ENCODE data around the gene MARVELD3. TPM values are rescaled to one million over a fixed set of nuclear protein-coding genes. Genes with fewer than 3 reads are reported as not detected.
"Not testable (repeated sequence)": the region's sequence is repeated elsewhere in the genome, so short reads cannot be mapped to it uniquely, and the experiment has no call there.

Gene MARVELD3
- polyA plus RNA-seq, 1 donor (not counting 4 experiments of a cell fraction or from before 2014, with no cell fraction given): 11.6 TPM

DNA sequence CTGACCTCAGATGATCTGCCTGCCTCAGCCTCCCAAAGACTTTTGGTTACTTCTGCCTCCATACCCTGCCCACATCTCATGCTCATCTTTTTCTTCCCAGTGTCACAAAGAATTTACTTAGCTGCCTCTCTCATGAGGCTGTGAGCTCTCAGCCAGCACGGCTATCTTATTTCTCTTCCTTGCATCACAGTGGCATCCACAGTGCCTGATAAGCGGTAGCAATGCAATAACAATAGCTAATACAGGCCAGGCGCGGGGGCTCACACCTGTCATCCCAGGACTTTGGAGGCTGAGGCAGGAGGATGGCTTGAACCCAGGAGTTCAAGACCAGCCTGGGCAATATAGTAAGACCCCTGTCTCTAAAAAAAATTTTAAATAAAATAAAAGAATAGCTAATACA, 15.5 kb upstream of the MARVELD3 start:
- dilution Hi-C loops (cut with MboI; ENCODE audit: extremely low pct_ligation_motif_present, low sequenced_read_pairs): no loop called here
- Histone ChIP-seq H3K27me3 (ENCODE audit: control insufficient read depth, extremely low read depth, insufficient read depth, low read length) (no peaks in the 10 kb centered on the region), H3K4me2 (ENCODE audit: control insufficient read depth, extremely low read depth, insufficient read depth, low read depth, low read length) (no peak overlapping the region), H3K4me3 (ENCODE audit: control insufficient read depth in 2 of 3, extremely low read depth in 1 of 3, insufficient read depth in 2 of 3, low read depth in 1 of 3, low read length in 3 of 3) (no peak overlapping the region), H3K36me3 (ENCODE audit: control insufficient read depth in 2 of 2, extremely low read depth in 1 of 2, insufficient read depth in 2 of 2, low read length in 2 of 2) (no peaks in the 10 kb centered on the region), H2AFZ (ENCODE audit: control insufficient read depth, low read length) (no peak overlapping the region), H3K4me1 (ENCODE audit: control insufficient read depth, extremely low read depth, insufficient read depth, low read length) (no peaks in the 10 kb centered on the region), H4K20me1 (ENCODE audit: control insufficient read depth, extremely low read depth, insufficient read depth, low read length) (no peaks in the 10 kb centered on the region), H3K9me1 (ENCODE audit: control insufficient read depth, extremely low read depth, insufficient read depth, low read length) (no peaks in the 10 kb centered on the region), H3K27ac (ENCODE audit: control insufficient read depth, insufficient read depth, low read length) (no peak overlapping the region), H3K79me2 (ENCODE audit: control insufficient read depth, insufficient read depth, low read length) (no peaks in the 10 kb centered on the region), H3K9ac (ENCODE audit: control insufficient read depth, extremely low read depth, insufficient read depth, low read length) (no peak overlapping the region), H3K9me3 (ENCODE audit: control insufficient read depth, low read depth, low read length) (no peaks in the 10 kb centered on the region)
- DNase-seq (ENCODE audit: low read depth, low spot score) (no peak), FAIRE-seq (no peak)
- TF ChIP-seq, protein P1, sequence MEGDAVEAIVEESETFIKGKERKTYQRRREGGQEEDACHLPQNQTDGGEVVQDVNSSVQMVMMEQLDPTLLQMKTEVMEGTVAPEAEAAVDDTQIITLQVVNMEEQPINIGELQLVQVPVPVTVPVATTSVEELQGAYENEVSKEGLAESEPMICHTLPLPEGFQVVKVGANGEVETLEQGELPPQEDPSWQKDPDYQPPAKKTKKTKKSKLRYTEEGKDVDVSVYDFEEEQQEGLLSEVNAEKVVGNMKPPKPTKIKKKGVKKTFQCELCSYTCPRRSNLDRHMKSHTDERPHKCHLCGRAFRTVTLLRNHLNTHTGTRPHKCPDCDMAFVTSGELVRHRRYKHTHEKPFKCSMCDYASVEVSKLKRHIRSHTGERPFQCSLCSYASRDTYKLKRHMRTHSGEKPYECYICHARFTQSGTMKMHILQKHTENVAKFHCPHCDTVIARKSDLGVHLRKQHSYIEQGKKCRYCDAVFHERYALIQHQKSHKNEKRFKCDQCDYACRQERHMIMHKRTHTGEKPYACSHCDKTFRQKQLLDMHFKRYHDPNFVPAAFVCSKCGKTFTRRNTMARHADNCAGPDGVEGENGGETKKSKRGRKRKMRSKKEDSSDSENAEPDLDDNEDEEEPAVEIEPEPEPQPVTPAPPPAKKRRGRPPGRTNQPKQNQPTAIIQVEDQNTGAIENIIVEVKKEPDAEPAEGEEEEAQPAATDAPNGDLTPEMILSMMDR (optimal IDR thresholded peaks at IDR 0.05 in 1 of 3, IDR thresholded peaks at IDR 0.05 in 1 of 3, conservative IDR thresholded peaks at IDR 0.05 in 1 of 3; ENCODE audit: extremely low read depth in 1 of 3, insufficient read depth in 2 of 3, low read length in 3 of 3): no peak
- TF ChIP-seq EZH2 (IDR thresholded peaks at IDR 0.05; ENCODE audit: low read length): no peak

DNA sequence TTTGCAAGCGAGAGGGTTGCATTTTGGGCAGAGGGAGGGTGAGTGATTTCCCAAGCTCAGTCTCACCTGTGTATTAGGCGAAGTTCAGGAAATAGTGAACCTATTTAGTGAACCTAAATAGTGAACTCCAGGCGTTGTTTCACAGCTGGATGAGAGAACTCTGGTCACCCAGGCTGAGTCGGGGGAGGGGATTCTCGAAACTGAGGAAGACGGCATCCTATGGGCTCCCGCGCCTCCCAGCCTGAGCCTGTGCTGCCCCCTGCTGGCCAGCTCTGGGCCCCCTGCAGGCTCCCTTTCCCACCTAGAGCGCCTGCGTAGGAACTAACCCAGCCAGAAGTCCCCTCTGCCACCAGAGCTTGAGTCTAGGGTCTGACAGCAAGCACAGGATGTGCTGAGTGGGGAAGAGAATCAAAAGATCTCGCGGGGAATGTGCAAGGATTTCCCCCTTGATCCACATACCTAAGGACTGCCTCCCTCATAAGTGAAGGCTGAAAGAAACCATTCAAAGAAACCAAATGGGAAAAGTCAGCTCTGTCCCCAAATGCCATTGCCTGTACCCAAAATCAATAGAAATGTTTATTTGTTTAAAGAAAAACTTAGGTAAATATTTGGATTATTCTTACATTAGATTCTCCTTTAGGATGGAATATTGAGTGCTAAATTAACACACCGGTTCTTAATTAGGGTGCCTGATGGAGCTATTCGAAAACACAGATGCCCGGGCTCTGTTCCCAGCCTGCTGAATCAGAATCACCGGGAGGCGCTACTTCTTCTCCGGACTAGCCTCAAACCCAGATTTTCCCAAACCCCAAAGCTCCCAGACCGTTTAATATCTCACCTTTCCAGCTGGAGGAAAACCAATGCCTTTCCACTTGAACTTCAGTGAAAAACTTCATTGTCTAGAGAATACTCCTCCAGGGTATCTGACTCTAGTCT, 14.8 kb upstream of the MARVELD3 start:
- no peaks in the 10 kb centered on the region for H3K36me3 ChIP-seq (ENCODE audit: control insufficient read depth in 2 of 2, extremely low read depth in 1 of 2, insufficient read depth in 2 of 2, low read length in 2 of 2)
- no peaks in the 10 kb centered on the region for H3K79me2 ChIP-seq (ENCODE audit: control insufficient read depth, insufficient read depth, low read length)
- H3K4me2 ChIP-seq (ENCODE audit: control insufficient read depth, extremely low read depth, insufficient read depth, low read depth, low read length): no peak overlapping the region
- H3K4me1 ChIP-seq (ENCODE audit: control insufficient read depth, extremely low read depth, insufficient read depth, low read length): no peaks in the 10 kb centered on the region
- dilution Hi-C loops (cut with MboI; ENCODE audit: extremely low pct_ligation_motif_present, low sequenced_read_pairs): no loop called here
- FAIRE-seq (no peak), DNase-seq (ENCODE audit: low read depth, low spot score) (no peak)
- no peak overlapping the region for H3K9ac ChIP-seq (ENCODE audit: control insufficient read depth, extremely low read depth, insufficient read depth, low read length)
- no peak overlapping the region for H3K27ac ChIP-seq (ENCODE audit: control insufficient read depth, insufficient read depth, low read length)
- H3K9me3 ChIP-seq (ENCODE audit: control insufficient read depth, low read depth, low read length): no peaks in the 10 kb centered on the region
- H3K27me3 ChIP-seq (ENCODE audit: control insufficient read depth, extremely low read depth, insufficient read depth, low read length): no peaks in the 10 kb centered on the region
- TF ChIP-seq EZH2 (IDR thresholded peaks at IDR 0.05; ENCODE audit: low read length): no peak
- TF ChIP-seq, protein P1 (optimal IDR thresholded peaks at IDR 0.05 in 1 of 3, IDR thresholded peaks at IDR 0.05 in 1 of 3, conservative IDR thresholded peaks at IDR 0.05 in 1 of 3; ENCODE audit: extremely low read depth in 1 of 3, insufficient read depth in 2 of 3, low read length in 3 of 3): peak; percentile 82 to 99 (median 84)
- H2AFZ ChIP-seq (ENCODE audit: control insufficient read depth, low read length): no peak overlapping the region
- H4K20me1 ChIP-seq (ENCODE audit: control insufficient read depth, extremely low read depth, insufficient read depth, low read length): no peaks in the 10 kb centered on the region
- no peaks in the 10 kb centered on the region for H3K9me1 ChIP-seq (ENCODE audit: control insufficient read depth, extremely low read depth, insufficient read depth, low read length)
- no peak overlapping the region for H3K4me3 ChIP-seq (ENCODE audit: control insufficient read depth in 2 of 3, extremely low read depth in 1 of 3, insufficient read depth in 2 of 3, low read depth in 1 of 3, low read length in 3 of 3)

DNA sequence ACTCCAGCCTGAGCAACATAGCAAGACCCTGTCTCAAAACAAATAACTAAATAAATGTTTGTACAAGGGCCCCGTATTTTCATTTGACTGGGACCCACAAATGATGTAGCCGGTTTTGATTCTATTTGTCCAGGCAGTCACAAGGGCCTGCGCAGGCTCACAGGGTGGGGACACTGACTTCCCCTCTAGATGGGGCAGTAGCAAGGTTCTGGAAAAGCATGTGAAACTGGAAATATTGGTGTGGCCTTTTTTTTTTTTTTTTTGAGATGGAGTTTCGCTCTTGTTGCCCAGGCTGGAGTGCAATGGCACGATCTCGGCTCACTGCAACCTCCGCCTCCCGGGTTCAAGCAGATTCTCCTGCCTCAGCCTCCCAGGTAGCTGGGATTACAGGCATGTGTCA, 11.0 kb upstream of the MARVELD3 start:
- H3K27ac ChIP-seq (ENCODE audit: control insufficient read depth, insufficient read depth, low read length); H3K9me1 ChIP-seq (ENCODE audit: control insufficient read depth, extremely low read depth, insufficient read depth, low read length); H3K9me3 ChIP-seq (ENCODE audit: control insufficient read depth, low read depth, low read length); H3K27me3 ChIP-seq (ENCODE audit: control insufficient read depth, extremely low read depth, insufficient read depth, low read length); H3K9ac ChIP-seq (ENCODE audit: control insufficient read depth, extremely low read depth, insufficient read depth, low read length); H3K4me3 ChIP-seq (ENCODE audit: control insufficient read depth in 2 of 3, extremely low read depth in 1 of 3, insufficient read depth in 2 of 3, low read depth in 1 of 3, low read length in 3 of 3); H4K20me1 ChIP-seq (ENCODE audit: control insufficient read depth, extremely low read depth, insufficient read depth, low read length); FAIRE-seq; H3K4me1 ChIP-seq (ENCODE audit: control insufficient read depth, extremely low read depth, insufficient read depth, low read length); dilution Hi-C loops (cut with MboI; ENCODE audit: extremely low pct_ligation_motif_present, low sequenced_read_pairs); H3K79me2 ChIP-seq (ENCODE audit: control insufficient read depth, insufficient read depth, low read length); H2AFZ ChIP-seq (ENCODE audit: control insufficient read depth, low read length); H3K36me3 ChIP-seq (ENCODE audit: control insufficient read depth in 2 of 2, extremely low read depth in 1 of 2, insufficient read depth in 2 of 2, low read length in 2 of 2); DNase-seq (ENCODE audit: low read depth, low spot score); H3K4me2 ChIP-seq (ENCODE audit: control insufficient read depth, extremely low read depth, insufficient read depth, low read depth, low read length): not testable (repeated sequence)
